ENCODE data around the gene KIF21A.

Gene KIF21A

DNA sequence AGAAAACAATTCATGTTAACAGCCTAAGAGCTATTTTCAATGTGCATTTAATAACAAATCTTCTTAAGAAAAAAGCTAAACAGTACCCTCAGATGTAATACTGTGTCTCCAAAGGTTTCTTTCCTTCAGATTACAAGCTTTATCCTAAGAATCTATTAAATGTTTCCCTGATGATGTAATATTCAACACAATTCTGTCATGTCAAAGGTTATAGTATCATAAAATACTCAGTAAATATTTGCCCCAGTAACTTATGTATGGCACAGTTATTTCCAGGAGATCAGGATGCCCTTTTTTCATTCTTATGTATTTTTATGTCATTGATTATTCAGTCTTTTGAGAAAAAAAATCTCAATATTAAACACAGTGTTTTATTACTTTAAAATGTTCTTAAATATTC is 128.4 kb downstream of the KIF21A start:
- TF ChIP-seq ZBTB7A (IDR thresholded peaks at IDR 0.05; ENCODE audit: low read depth) (no peak), TAF1 (IDR thresholded peaks at IDR 0.05; ENCODE audit: low read depth) (no peak), EP300 (IDR thresholded peaks at IDR 0.05; ENCODE audit: borderline replicate concordance) (no peak), USF1 (IDR thresholded peaks at IDR 0.05) (no peak), REST (IDR thresholded peaks at IDR 0.05; ENCODE audit: low read depth) (no peak), FOXM1 (IDR thresholded peaks at IDR 0.05; ENCODE audit: borderline replicate concordance, low read depth) (no peak), TEAD4 (IDR thresholded peaks at IDR 0.05) (no peak), TCF12 (IDR thresholded peaks at IDR 0.05; ENCODE audit: low read depth) (no peak), NFIC (IDR thresholded peaks at IDR 0.05) (no peak), CREB1 (IDR thresholded peaks at IDR 0.05; ENCODE audit: low read depth) (no peak), YY1 (IDR thresholded peaks at IDR 0.05; ENCODE audit: low read depth) (no peak), EGR1 (IDR thresholded peaks at IDR 0.05) (no peak), RAD21 (IDR thresholded peaks at IDR 0.05; ENCODE audit: low read depth) (no peak), CEBPB (IDR thresholded peaks at IDR 0.05) (no peak)
- TF ChIP-seq, protein P1, sequence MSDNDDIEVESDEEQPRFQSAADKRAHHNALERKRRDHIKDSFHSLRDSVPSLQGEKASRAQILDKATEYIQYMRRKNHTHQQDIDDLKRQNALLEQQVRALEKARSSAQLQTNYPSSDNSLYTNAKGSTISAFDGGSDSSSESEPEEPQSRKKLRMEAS (IDR thresholded peaks at IDR 0.05), result no peak

GRCh38 chr12:39309516-39309915 is 133.4 kb downstream of the KIF21A start:
- TF ChIP-seq FOXM1 (IDR thresholded peaks at IDR 0.05; ENCODE audit: borderline replicate concordance, low read depth), result no peak
- TF ChIP-seq TEAD4 (IDR thresholded peaks at IDR 0.05), result no peak
- TF ChIP-seq EGR1 (IDR thresholded peaks at IDR 0.05), result no peak

DNA sequence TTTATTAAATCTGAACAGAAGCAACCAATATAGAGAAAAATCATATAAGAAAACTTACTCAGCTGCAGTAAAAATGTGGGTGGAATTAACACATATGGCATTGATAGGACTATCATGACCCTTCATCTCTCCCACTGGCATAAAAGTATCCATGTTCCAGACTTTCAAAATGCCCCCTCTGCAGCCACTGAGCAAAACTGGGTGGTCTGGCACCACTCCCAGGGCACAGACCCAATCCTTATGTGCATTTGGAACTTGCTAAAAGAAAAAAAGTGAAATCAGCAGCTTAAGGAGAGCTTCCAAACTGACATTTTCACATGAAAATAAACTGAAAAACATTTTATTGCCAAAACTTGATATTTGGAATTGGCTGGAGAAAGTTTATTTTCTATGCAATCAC is 141.5 kb downstream of the KIF21A start:
- TF ChIP-seq RAD21 (IDR thresholded peaks at IDR 0.05; ENCODE audit: low read depth) (no peak), EP300 (IDR thresholded peaks at IDR 0.05; ENCODE audit: borderline replicate concordance) (no peak), USF1 (IDR thresholded peaks at IDR 0.05) (no peak), NFIC (IDR thresholded peaks at IDR 0.05) (no peak), ZBTB7A (IDR thresholded peaks at IDR 0.05; ENCODE audit: low read depth) (no peak), CEBPB (IDR thresholded peaks at IDR 0.05) (no peak), TCF12 (IDR thresholded peaks at IDR 0.05; ENCODE audit: low read depth) (no peak), CREB1 (IDR thresholded peaks at IDR 0.05; ENCODE audit: low read depth) (no peak), EGR1 (IDR thresholded peaks at IDR 0.05) (no peak)
- TF ChIP-seq, protein P1 (IDR thresholded peaks at IDR 0.05), result no peak

DNA sequence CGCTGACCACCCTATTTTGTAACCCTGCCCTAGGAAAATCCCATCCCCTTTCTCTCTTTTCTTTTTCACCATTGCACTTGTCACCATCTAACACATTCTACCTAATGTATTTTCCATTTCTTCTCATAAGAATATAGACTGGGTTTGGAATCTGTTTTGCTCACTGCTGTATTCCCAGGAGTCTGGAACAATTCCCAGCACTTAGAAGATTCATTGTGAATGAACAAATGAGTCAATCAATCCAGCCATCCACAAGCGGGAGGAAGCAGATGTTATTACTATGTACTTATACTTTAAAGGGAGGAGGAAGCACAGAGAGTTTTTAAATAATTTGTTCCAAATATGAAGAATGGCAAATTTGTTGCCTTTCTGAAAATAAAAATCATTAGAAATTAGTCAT is 142.1 kb downstream of the KIF21A start:
- TF ChIP-seq, protein P1 (IDR thresholded peaks at IDR 0.05), result no peak
- TF ChIP-seq NFIC (IDR thresholded peaks at IDR 0.05) (no peak), EP300 (IDR thresholded peaks at IDR 0.05; ENCODE audit: borderline replicate concordance) (no peak), FOXM1 (IDR thresholded peaks at IDR 0.05; ENCODE audit: borderline replicate concordance, low read depth) (no peak), CEBPB (IDR thresholded peaks at IDR 0.05) (no peak)

DNA sequence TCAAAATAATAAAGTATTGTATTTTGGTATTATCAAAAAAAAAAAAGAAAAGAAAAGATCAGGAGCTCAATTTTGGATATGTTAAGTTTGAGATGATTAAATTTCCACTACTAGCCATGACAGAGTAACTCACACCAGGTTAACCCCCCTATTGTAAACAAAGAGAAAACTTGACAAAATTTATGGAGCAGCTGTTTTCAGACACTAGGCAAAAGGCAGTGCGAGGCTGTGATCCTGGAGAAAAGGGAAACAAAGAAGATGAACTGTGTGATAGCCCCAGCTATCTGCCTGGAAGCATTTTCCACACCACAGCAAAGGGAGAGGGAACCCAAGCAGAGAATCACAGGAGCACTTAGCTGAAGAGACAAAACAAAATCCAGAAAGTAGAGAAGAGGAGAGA is 145.0 kb downstream of the KIF21A start:
- TF ChIP-seq ZBTB7A (IDR thresholded peaks at IDR 0.05; ENCODE audit: low read depth) (no peak), TCF12 (IDR thresholded peaks at IDR 0.05; ENCODE audit: low read depth) (no peak), RAD21 (IDR thresholded peaks at IDR 0.05; ENCODE audit: low read depth) (no peak), USF1 (IDR thresholded peaks at IDR 0.05) (no peak), YY1 (IDR thresholded peaks at IDR 0.05; ENCODE audit: low read depth) (no peak), CREB1 (IDR thresholded peaks at IDR 0.05; ENCODE audit: low read depth) (no peak), REST (IDR thresholded peaks at IDR 0.05; ENCODE audit: low read depth) (no peak)
- TF ChIP-seq, protein P1 (IDR thresholded peaks at IDR 0.05), result no peak

- TF ChIP-seq TCF12 (IDR thresholded peaks at IDR 0.05; ENCODE audit: low read depth) (no peak), ZBTB7A (IDR thresholded peaks at IDR 0.05; ENCODE audit: low read depth) (no peak), CREB1 (IDR thresholded peaks at IDR 0.05; ENCODE audit: low read depth) (no peak), REST (IDR thresholded peaks at IDR 0.05; ENCODE audit: low read depth) (no peak), TEAD4 (IDR thresholded peaks at IDR 0.05) (no peak), CEBPB (IDR thresholded peaks at IDR 0.05) (no peak), RAD21 (IDR thresholded peaks at IDR 0.05; ENCODE audit: low read depth) (no peak), TAF1 (IDR thresholded peaks at IDR 0.05; ENCODE audit: low read depth) (no peak), FOXM1 (IDR thresholded peaks at IDR 0.05; ENCODE audit: borderline replicate concordance, low read depth) (no peak), EGR1 (IDR thresholded peaks at IDR 0.05) (no peak), NFIC (IDR thresholded peaks at IDR 0.05) (no peak)
- TF ChIP-seq, protein P1 (IDR thresholded peaks at IDR 0.05), result no peak
These were observed 146.4 kb downstream of the KIF21A start for GRCh38 chr12:39296496-39296895.

Data from Ishikawa (cell line).